HG02973 (cell line): ENCODE measurements around the gene CTAG1B.
"Not testable (repeated sequence)": the region's sequence is repeated elsewhere in the genome, so short reads cannot be mapped to it uniquely, and the experiment has no call there.

Experiments
- ATAC-seq: cut with Tn5 transposase; IDR thresholded peaks from one replicate; pipeline ENCODE4 v1.9.1; 2021; ENCODE audit warnings: moderate library complexity; ENCODE audit not compliant: unreplicated experiment

CTAG1B gene

GRCh38 chrX:154628960-154629359, 9.9 kb upstream of the CTAG1B start:
- ATAC-seq, result not testable (repeated sequence)

DNA sequence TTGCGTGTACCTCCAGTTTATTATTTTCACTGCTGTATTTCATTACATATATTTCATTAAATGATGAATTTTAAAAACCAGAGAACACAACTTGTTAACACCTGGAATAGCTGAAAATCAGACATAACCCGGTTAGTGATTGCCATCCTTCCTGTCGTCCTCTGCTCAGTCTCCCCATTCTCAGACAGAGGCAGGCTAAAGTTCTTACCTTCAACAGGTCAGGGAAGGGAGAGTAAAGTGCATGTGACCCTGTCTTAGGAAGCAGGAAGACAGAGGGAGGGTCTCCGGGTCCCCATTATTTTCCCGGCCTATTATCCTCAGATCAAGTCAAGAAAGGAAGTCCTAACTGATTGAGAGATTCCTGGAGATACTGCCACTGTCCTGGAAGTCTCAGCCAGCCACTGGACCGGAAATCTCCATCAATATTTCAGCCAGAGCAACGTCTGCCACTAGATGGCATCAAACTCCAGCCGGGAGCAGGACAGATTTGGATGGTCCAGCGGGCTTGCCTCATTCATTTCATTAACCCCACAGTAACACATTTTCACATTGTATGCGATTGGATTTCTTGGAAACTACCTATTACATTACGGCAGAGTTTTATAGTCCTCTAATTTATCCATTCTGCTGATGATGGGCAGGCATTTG, 1.8 kb upstream of the CTAG1B start:
- not testable (repeated sequence) for ATAC-seq

GRCh38 chrX:154613586-154613985, 5.5 kb downstream of the CTAG1B start:
- not testable (repeated sequence) for ATAC-seq

GRCh38 chrX:154611146-154611545, 7.9 kb downstream of the CTAG1B start:
- ATAC-seq, result not testable (repeated sequence)

- not testable (repeated sequence) for ATAC-seq
These were observed 10.3 kb downstream of the CTAG1B start for GRCh38 chrX:154608823-154609222.

- not testable (repeated sequence) for ATAC-seq
These were observed 11.1 kb downstream of the CTAG1B start for GRCh38 chrX:154607976-154608375.

- ATAC-seq, result no peak
These were observed 11.7 kb downstream of the CTAG1B start for GRCh38 chrX:154607370-154607769.

DNA sequence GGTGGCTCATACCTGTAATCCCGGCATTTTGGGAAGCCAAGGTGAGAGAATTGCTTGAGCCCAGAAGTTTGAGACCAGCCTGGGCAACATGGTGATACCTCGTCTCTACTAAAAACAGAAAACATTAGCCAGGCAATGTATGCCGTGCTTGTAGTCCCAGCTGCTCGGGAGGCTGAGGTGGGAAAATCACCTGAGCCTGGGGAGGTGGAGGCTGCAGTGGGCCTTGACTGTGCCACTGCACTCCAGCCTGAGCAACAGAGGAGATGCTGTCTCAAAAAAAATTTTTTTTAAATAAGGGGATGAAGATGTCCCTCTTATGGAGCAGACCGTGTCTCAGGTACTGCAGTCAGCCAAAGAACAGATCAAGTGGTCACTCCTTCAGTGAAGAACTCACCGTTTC, 13.5 kb downstream of the CTAG1B start:
- no peak for ATAC-seq

DNA sequence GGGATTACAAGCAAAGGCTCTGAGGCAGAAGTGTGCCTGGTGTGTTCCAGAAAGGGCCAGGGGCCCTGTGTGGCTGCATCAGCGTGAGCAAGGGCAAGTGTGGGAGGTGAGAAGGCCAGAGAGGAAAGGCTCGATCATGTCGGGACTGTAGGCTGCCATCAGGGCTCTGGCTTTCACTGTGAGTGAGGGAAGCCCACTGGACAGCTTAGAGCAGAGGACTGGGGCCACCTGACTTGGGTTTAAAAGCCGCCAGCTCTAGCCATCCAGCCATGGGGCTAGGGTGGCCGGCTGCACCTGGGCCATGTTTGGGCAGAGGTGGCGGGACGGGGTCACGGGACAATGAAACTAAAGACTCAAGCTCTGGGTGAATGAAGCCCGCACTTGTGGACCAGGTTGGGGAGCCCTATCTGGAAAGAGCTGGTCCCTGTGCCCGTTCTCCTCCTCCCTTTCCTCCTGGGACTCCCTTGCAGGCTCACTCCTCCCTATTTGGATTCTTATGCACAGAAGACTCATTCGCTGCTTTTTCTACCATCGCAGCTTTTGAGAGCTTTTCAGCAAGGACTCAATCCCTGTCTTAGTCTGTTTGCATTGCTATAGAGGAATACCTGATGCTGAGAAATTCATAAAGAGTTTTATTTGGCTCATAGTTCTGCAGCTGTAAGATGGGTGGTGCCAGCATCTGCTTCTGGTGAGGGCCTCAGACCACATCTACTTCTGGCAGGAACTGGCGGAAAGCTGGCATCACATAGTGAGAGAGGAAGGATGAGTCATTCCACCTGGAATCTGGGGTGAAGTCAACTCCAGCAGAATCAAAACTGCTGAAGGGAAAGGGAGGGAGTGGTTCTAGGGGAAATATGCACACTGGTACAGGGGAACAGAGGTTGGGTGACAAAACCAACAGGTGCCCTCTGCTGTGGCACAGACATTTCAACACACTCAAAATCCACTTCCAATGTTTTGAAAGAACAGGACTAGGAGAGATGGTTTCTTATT, 15.3 kb downstream of the CTAG1B start:
- ATAC-seq, result no peak

DNA sequence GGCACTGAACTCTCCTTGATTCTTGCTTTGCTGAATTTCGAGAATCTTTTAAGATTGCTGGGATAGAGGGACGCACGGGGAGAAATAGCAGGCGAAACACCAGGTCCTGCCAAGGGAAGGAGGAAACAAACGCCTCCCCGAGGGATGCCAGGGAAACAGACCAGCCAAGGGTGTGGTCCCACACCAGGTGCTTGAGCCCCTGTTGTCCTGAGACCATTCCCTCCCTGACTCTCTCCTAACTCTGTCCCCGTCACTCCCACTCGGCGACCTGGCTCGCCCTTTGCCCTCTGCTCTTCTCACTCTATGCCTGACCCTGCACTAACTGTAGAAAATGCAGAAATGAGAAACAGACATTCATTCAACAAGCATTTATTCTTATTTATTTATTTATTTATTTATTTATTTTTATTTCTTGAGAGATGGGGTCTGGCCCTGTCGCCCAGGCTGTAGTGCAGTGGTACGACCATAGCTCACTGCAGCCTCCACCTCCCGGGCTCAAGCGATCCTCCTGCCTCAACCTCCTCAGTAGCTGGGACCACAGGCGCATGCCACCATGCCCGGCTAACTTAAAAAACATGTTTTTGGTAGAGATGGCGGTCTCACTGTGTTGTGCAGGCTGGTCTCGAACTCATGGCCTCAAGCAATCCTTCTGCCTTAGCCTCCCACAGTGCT, 16.2 kb downstream of the CTAG1B start:
- no peak for ATAC-seq

GRCh38 chrX:154602226-154602625, 16.9 kb downstream of the CTAG1B start:
- no peak for ATAC-seq

- ATAC-seq, result no peak
These were observed 18.2 kb downstream of the CTAG1B start for GRCh38 chrX:154600759-154601374.

- ATAC-seq, result no peak
These were observed 19.6 kb downstream of the CTAG1B start for GRCh38 chrX:154599531-154599930.

DNA sequence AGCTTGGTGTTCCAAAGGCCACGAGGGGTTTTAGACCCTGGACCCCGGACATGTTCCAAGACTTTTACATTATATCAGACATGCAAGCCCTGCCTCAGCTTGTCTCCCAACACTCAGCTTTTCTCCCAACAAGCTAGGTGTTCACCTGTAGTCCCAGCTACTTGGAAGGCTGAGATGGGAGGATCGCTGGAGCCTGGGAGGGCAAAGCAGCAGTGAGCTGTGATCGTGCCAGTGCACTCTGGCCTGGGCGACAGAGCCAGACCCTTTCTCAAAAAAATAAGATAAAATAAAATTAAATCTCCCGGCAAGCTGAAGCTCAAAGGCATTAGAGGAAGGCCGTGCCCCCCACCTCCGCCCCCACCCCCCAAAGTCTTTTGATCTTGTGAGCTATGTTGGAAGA, 20.4 kb downstream of the CTAG1B start:
- no peak for ATAC-seq

DNA sequence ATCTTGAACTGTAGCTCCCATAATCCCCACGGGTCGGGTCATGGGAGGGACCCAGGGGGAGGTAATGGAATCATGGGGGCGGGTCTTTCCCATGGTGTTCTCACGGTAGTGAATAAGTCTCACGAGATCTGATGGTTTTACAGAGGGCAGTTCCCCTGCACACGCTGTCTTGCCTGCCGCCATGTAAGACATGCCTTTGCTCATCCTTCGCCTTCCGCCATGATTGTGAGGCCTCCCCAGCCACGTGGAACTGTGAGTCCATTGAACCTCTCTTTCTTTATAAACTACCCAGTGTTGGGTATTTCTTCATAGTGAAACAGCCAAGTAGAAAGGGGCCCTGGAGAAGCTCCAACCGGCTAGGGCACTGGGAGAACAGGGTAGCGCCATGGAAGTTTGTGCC, 21.9 kb downstream of the CTAG1B start:
- no peak for ATAC-seq

DNA sequence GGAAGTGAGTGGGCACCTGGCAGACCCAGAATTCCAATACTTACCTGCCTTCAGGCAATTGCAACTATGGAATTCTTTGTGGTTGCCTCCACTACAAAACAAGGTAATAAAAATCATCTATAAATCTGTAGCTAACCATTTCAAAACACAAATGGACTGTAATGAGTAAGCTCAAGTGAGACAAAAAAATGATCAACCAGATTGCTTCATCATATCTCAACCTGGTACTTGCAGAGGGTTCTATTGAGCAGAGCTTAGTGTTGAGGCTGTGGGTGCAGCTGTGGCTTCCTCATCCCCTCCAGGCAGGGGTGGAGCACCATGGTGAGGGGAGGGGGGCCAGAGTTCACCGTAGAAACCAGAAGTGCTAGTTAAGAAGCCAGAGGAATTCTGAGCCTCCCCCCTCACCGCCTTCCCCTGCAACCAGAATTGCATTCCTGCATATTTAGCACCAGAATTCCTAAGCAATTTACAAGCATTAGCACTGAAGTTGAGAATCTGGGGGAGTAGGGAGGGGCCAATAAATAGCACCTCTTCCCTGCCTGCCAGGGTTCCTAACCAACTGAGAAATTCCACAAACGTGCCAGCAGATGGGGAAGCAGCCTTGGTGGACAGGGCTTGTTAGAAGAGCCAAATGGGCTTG, 22.7 kb downstream of the CTAG1B start:
- no peak for ATAC-seq

GRCh38 chrX:154595559-154596249, 23.4 kb downstream of the CTAG1B start:
- ATAC-seq, result no peak

GRCh38 chrX:154594491-154594890, 24.6 kb downstream of the CTAG1B start:
- ATAC-seq, result no peak

DNA sequence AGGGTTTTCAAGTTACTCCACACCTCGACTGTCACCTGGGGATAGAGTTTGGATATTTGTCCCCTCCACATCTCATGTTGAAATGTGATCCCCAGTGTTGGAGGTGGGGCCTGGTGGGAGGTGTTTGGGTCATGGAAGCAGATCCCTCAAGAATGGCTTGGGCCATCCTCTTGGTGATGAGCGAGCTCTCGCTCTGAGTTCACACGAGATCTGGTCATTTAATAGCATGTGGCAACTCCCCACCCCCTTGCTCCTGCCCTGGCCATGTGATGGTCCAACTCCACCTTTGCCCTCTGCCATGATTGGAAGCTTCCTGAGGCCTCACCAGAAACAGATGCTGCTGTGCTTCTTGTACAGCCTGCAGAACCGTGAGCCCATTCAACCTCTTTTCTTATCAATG, 25.9 kb downstream of the CTAG1B start:
- no peak for ATAC-seq

DNA sequence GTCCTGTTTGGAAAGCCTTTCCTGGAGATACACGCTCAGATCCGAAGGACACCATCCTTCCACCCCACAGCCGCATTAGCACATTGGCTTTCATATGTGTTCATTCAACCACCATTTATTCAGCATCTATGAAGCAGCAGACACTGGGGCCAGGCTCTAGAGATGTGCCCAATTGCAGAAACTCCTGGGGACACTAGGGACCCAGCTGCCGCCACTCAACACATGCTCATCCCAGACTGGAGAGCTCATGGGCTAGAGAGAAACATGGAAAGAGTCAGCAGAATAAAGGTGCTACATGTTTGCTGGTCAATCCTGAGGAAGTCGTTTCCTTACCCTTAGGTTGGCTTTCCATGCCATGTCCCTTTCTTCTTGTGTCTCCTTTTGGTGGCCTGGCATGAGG, 26.6 kb downstream of the CTAG1B start:
- ATAC-seq, result no peak
